Measurements from ENCODE around the gene MAP3K6.

The MAP3K6 gene

DNA sequence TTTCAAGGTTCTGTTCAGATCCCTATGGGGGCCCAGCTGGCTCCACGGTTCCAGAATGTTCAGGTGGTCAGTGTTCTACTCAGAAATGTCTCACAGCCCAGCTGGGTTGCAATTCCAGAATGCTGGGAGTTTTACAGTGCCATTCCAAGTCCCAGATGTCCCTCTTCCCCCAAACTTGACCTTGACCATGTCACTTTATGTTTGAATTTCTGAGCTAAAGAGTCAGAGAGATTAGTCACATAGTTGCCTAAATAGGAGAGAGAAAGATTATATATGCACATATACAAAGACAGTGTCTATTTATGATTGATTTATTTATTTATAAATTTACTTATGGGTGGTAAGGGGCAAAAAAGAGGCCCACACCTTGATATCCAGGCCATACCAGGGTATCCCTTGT is 28.2 kb upstream of the MAP3K6 start:
- no peak for TF ChIP-seq CTCF (conservative IDR thresholded peaks at IDR 0.05; ENCODE audit: low read depth, low read length)
- H3K4me3 ChIP-seq (ENCODE audit: low read depth, low read length): no peak overlapping the region
- DNase-seq (ENCODE audit: low read depth): no peak

GRCh38 chr1:27394282-27394658 is 27.5 kb upstream of the MAP3K6 start:
- H3K4me3 ChIP-seq (ENCODE audit: low read depth, low read length): no peak overlapping the region
- no peak for DNase-seq (ENCODE audit: low read depth)

GRCh38 chr1:27393641-27394281 is 27.0 kb upstream of the MAP3K6 start:
- TF ChIP-seq CTCF (conservative IDR thresholded peaks at IDR 0.05; ENCODE audit: low read depth, low read length): no peak
- DNase-seq (ENCODE audit: low read depth): no peak
- H3K4me3 ChIP-seq (ENCODE audit: low read depth, low read length): no peak overlapping the region

More at GRCh38 chr1:27394282-27394658, 27.5 kb upstream of the MAP3K6 start:
- TF ChIP-seq CTCF (conservative IDR thresholded peaks at IDR 0.05; ENCODE audit: low read depth, low read length): no peak

- DNase-seq (ENCODE audit: low read depth): no peak
- peak; percentile 19 for TF ChIP-seq CTCF (conservative IDR thresholded peaks at IDR 0.05; ENCODE audit: low read depth, low read length)
- peak overlapping the region; percentile 59 for H3K4me3 ChIP-seq (ENCODE audit: low read depth, low read length)
Observed at GRCh38 chr1:27392778-27393635, 26.2 kb upstream of the MAP3K6 start.

GRCh38 chr1:27392096-27392777 is 25.5 kb upstream of the MAP3K6 start, which contains the start of gene GPR3:
TSS of gene GPR3 (plus strand) at chr1:27392622. CDS start at chr1:27393799, 1,177 bp downstream.
- DNase-seq (ENCODE audit: low read depth): peak; percentile 89
- TF ChIP-seq CTCF (conservative IDR thresholded peaks at IDR 0.05; ENCODE audit: low read depth, low read length): peak; percentile 57
- H3K4me3 ChIP-seq (ENCODE audit: low read depth, low read length): peak within 1 kb of the TSS; percentile 59

GRCh38 chr1:27391511-27392095 is 24.8 kb upstream of the MAP3K6 start:
- H3K4me3 ChIP-seq (ENCODE audit: low read depth, low read length): no peak overlapping the region
- peak; percentile 13 for TF ChIP-seq CTCF (conservative IDR thresholded peaks at IDR 0.05; ENCODE audit: low read depth, low read length)
- DNase-seq (ENCODE audit: low read depth): peak; percentile 55

All from choroid plexus epithelial cell (primary cell).